ENCODE results near the gene RPL37. TPM values are rescaled to one million over a fixed set of nuclear protein-coding genes. Genes with fewer than 3 reads are reported as not detected.

Gene RPL37
- total RNA-seq, 1 experiment from 2014 or later = 2,063 TPM

- Mint-ChIP-seq H3K27ac (ENCODE audit: low read depth, unreplicated experiment) (peak overlapping the region; percentile 25), H3K27me3 (ENCODE audit: insufficient read depth, unreplicated experiment) (no peaks in the 10 kb centered on the region), H3K4me3 (ENCODE audit: unreplicated experiment) (peak overlapping the region; percentile 42), H3K36me3 (ENCODE audit: insufficient read depth, unreplicated experiment) (peaks cover 4% of the 10 kb centered on the region), H3K9me3 (ENCODE audit: unreplicated experiment) (no peaks in the 10 kb centered on the region), H3K4me1 (ENCODE audit: insufficient read depth, unreplicated experiment) (peaks cover 5% of the 10 kb centered on the region)
- TF ChIP-seq, protein P1, sequence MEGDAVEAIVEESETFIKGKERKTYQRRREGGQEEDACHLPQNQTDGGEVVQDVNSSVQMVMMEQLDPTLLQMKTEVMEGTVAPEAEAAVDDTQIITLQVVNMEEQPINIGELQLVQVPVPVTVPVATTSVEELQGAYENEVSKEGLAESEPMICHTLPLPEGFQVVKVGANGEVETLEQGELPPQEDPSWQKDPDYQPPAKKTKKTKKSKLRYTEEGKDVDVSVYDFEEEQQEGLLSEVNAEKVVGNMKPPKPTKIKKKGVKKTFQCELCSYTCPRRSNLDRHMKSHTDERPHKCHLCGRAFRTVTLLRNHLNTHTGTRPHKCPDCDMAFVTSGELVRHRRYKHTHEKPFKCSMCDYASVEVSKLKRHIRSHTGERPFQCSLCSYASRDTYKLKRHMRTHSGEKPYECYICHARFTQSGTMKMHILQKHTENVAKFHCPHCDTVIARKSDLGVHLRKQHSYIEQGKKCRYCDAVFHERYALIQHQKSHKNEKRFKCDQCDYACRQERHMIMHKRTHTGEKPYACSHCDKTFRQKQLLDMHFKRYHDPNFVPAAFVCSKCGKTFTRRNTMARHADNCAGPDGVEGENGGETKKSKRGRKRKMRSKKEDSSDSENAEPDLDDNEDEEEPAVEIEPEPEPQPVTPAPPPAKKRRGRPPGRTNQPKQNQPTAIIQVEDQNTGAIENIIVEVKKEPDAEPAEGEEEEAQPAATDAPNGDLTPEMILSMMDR (IDR thresholded peaks at IDR 0.05; ENCODE audit: unreplicated experiment) = no peak
- DNase-seq (ENCODE audit: unreplicated experiment) = no peak
- ChIA-PET CTCF (interaction anchor here (0.6 to 1.0 kb wide), 3 partner anchors 17 to 1544 kb away, joined by 3 to 7 read pairs (median 3); no protein-coding TSS in a partner anchor), POLR2A (interaction anchor here (0.5 to 1.2 kb wide), 10 partner anchors 9 to 1085 kb away, joined by 3 to 9 read pairs (median 4); no protein-coding TSS in a partner anchor)
- TSS peak; percentile 44 for BruUV-seq (replicated peaks)
- intact Hi-C loops (cut with micrococcal nuclease) = no loop called here
Observed at GRCh38 chr5:40799258-40799657, 35.8 kb downstream of the RPL37 start.

DNA sequence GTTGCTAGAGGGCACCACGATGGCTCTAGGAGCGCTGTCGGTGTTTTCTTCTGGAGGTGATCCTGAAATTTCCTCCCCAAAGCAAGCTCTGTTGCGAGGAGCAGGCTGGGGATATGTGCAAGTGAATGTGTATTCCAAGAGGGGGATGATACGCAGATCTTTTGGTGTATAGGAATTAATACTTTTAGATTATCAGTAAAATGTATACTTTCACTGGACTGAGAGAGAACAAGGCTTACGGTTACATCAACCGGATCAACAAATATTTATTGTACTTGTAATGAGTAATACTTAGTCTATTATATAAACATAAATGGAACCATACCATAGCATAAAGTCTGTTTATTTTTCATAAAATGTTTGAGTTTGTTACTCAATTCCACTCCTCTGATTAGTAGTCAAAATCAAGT is 36.2 kb downstream of the RPL37 start:
- Mint-ChIP-seq H3K9me3 (ENCODE audit: unreplicated experiment) (no peaks in the 10 kb centered on the region), H3K4me3 (ENCODE audit: unreplicated experiment) (peak overlapping the region; percentile 79), H3K27me3 (ENCODE audit: insufficient read depth, unreplicated experiment) (no peaks in the 10 kb centered on the region), H3K4me1 (ENCODE audit: insufficient read depth, unreplicated experiment) (peaks cover 5% of the 10 kb centered on the region), H3K27ac (ENCODE audit: low read depth, unreplicated experiment) (peak overlapping the region; percentile 25), H3K36me3 (ENCODE audit: insufficient read depth, unreplicated experiment) (peaks cover 6% of the 10 kb centered on the region)
- no peak for DNase-seq (ENCODE audit: unreplicated experiment)
- intact Hi-C loops (cut with micrococcal nuclease) = loop anchor here (1.0 kb wide), 2 partner anchors 32 to 44 kb away; partner anchors contain the start of gene TTC33
- ChIA-PET CTCF (interaction anchor here (0.5 to 1.0 kb wide), 4 partner anchors 17 to 1543 kb away, joined by 3 to 7 read pairs (median 3); no protein-coding TSS in a partner anchor), POLR2A (interaction anchor here (0.5 to 1.8 kb wide), 16 partner anchors 10 to 1723 kb away, joined by 3 to 9 read pairs (median 4); no protein-coding TSS in a partner anchor)
- TF ChIP-seq, protein P1 (IDR thresholded peaks at IDR 0.05; ENCODE audit: unreplicated experiment) = no peak
- no TSS peak for BruUV-seq (replicated peaks)

- POLR2A ChIA-PET = interaction anchor here (0.5 to 1.8 kb wide), 20 partner anchors 10 to 1723 kb away, joined by 3 to 12 read pairs (median 4); partner anchors contain the start of gene FBXO4
- H3K27ac Mint-ChIP-seq (ENCODE audit: low read depth, unreplicated experiment) = peak within 1 kb of the TSS; percentile 25
- peak; percentile 85 for DNase-seq (ENCODE audit: unreplicated experiment)
Observed at GRCh38 chr5:40798012-40798800, 36.8 kb downstream of the RPL37 start, which contains the start of gene PRKAA1. TSS of gene PRKAA1 (minus strand) at chr5:40798374. CDS start at chr5:40798189, 185 bp downstream.

More at GRCh38 chr5:40798012-40798800, 36.8 kb downstream of the RPL37 start, which contains the start of gene PRKAA1:
- H3K9me3 Mint-ChIP-seq (ENCODE audit: unreplicated experiment) = no peaks in the 10 kb centered on the region
- peaks cover 5% of the 10 kb centered on the region for H3K4me1 Mint-ChIP-seq (ENCODE audit: insufficient read depth, unreplicated experiment)
- peaks cover 6% of the 10 kb centered on the region for H3K36me3 Mint-ChIP-seq (ENCODE audit: insufficient read depth, unreplicated experiment)
- H3K4me3 Mint-ChIP-seq (ENCODE audit: unreplicated experiment) = peak within 1 kb of the TSS; percentile 79
- no TSS peak for BruUV-seq (replicated peaks)
- CTCF ChIA-PET = interaction anchor here (0.5 to 1.7 kb wide), 6 partner anchors 18 to 1813 kb away, joined by 3 to 7 read pairs (median 4); no protein-coding TSS in a partner anchor
- intact Hi-C loops (cut with micrococcal nuclease) = loop anchor here (1.0 kb wide), 2 partner anchors 33 to 43 kb away; partner anchors contain the start of gene TTC33
- TF ChIP-seq, protein P1 (IDR thresholded peaks at IDR 0.05; ENCODE audit: unreplicated experiment) = peak; percentile 61
- H3K27me3 Mint-ChIP-seq (ENCODE audit: insufficient read depth, unreplicated experiment) = no peaks in the 10 kb centered on the region
